AML-193 (cell line): Measurements from ENCODE around the gene MICAL2.

ENCODE experiments used
- DNase-seq, 2 experiments: peaks; one replicate each; lab custom pipeline; 2025; lab: John Stamatoyannopoulos, UW

MICAL2 gene

GRCh38 chr11:12117611-12118010 is 7.2 kb downstream of the MICAL2 start:
- no peak for DNase-seq

- DNase-seq = peak; percentile 23 to 24
Observed at GRCh38 chr11:12118949-12119348, 8.6 kb downstream of the MICAL2 start.

- no peak for DNase-seq
Observed at GRCh38 chr11:12119502-12119901, 9.1 kb downstream of the MICAL2 start.

GRCh38 chr11:12120031-12121008 is 9.9 kb downstream of the MICAL2 start:
- no peak for DNase-seq

- DNase-seq = no peak
Observed at GRCh38 chr11:12121011-12121410, 10.6 kb downstream of the MICAL2 start.

GRCh38 chr11:12121517-12121916 is 11.1 kb downstream of the MICAL2 start:
- DNase-seq = no peak

GRCh38 chr11:12122083-12122482 is 11.7 kb downstream of the MICAL2 start:
- DNase-seq = no peak

GRCh38 chr11:12123273-12123672 is 12.9 kb downstream of the MICAL2 start:
- no peak for DNase-seq

- DNase-seq = no peak
Observed at GRCh38 chr11:12123799-12124198, 13.4 kb downstream of the MICAL2 start.

GRCh38 chr11:12124306-12124705 is 13.9 kb downstream of the MICAL2 start:
- no peak for DNase-seq

GRCh38 chr11:12125609-12126149 is 15.3 kb downstream of the MICAL2 start:
- no peak for DNase-seq

- DNase-seq = peak; percentile 81 to 83
Observed at GRCh38 chr11:12126344-12127019, 16.1 kb downstream of the MICAL2 start.

GRCh38 chr11:12127206-12127898 is 17.0 kb downstream of the MICAL2 start:
- no peak for DNase-seq

GRCh38 chr11:12128301-12128751 is 17.9 kb downstream of the MICAL2 start:
- DNase-seq = peak; percentile 47 to 57

- no peak for DNase-seq
Observed at GRCh38 chr11:12129227-12129626, 18.8 kb downstream of the MICAL2 start.

GRCh38 chr11:12130180-12130980 is 20.0 kb downstream of the MICAL2 start:
- DNase-seq = no peak

GRCh38 chr11:12131943-12132789 is 21.8 kb downstream of the MICAL2 start:
- no peak for DNase-seq

- DNase-seq = no peak
Observed at GRCh38 chr11:12132790-12133145, 22.4 kb downstream of the MICAL2 start.

- DNase-seq = no peak
Observed at GRCh38 chr11:12133547-12134235, 23.3 kb downstream of the MICAL2 start.

GRCh38 chr11:12134236-12134585 is 23.8 kb downstream of the MICAL2 start:
- peak; percentile 21 to 38 for DNase-seq
